IMR-90 (cell line): ENCODE results near the gene KLK6. TPM values are rescaled to one million over a fixed set of nuclear protein-coding genes. Genes with fewer than 3 reads are reported as not detected.

Experiments used
- ATAC-seq: fragments of 200-7000 bp; cut with Tn5 transposase; 2 replicates; pipeline ENCODE4 v1.9.1; 2020; ENCODE audit warnings: low read depth, mild to moderate bottlenecking, moderate library complexity
- BruUV-seq: library from RNA; stranded (reverse); fragments of 400-500 nt; replicated peaks from 2 replicates; lab custom pipeline; 2021; lab: Mats Ljungman, UMichigan
- CTCF ChIA-PET: fragments of 300-600 bp; formaldehyde crosslinking; extraction: SDS; loops from one replicate; lab custom pipeline; 2021; ENCODE audit warnings: antibody characterized with exemption; lab: Yijun Ruan, JAX
- POLR2A ChIA-PET: fragments of 300-600 bp; sonication (Branson Sonifier 250); formaldehyde crosslinking; loops from one replicate; lab custom pipeline; 2022; ENCODE audit warnings: antibody characterized with exemption; ENCODE audit not compliant: unreplicated experiment; lab: Charles Lee
- DNase-seq: peaks from one replicate; pipeline ENCODE4 v3.0.0; 2013
- H2AFZ ChIP-seq: replicated peaks from 2 replicates; pipeline ENCODE3; 2013; ENCODE audit warnings: low read length, mild to moderate bottlenecking; ENCODE audit not compliant: poor library complexity
- H2AK5ac ChIP-seq: 2 replicates; pipeline ENCODE4 v1.6.1; 2013; ENCODE audit warnings: low read depth, low read length, inconsistent platforms
- H2AK9ac ChIP-seq: replicated peaks from 2 replicates; pipeline ENCODE3; 2013; ENCODE audit warnings: mild to moderate bottlenecking, low read depth, low read length, moderate library complexity; ENCODE audit not compliant: poor library complexity
- H2BK120ac ChIP-seq: 2 replicates; pipeline ENCODE4 v1.6.1; 2013; ENCODE audit warnings: low read depth, low read length, inconsistent platforms
- H2BK15ac ChIP-seq: 3 replicates; pipeline ENCODE4 v1.6.1; 2013; ENCODE audit warnings: low read depth, low read length, inconsistent platforms
- H2BK20ac ChIP-seq: 2 replicates; pipeline ENCODE4 v1.6.1; 2013; ENCODE audit warnings: low read depth, mild to moderate bottlenecking, inconsistent platforms, low read length, moderate library complexity
- H2BK5ac ChIP-seq: 2 replicates; pipeline ENCODE4 v1.6.1; 2013; ENCODE audit warnings: mild to moderate bottlenecking, low read depth, low read length, inconsistent platforms; ENCODE audit not compliant: poor library complexity, severe bottlenecking
- H3K14ac ChIP-seq: replicated peaks from 2 replicates; pipeline ENCODE4 v1.6.1; 2013; ENCODE audit warnings: low read depth, low read length, inconsistent platforms
- H3K18ac ChIP-seq: 2 replicates; pipeline ENCODE4 v1.6.1; 2013; ENCODE audit warnings: low read depth, low read length, control low read depth
- H3K23ac ChIP-seq: 2 replicates; pipeline ENCODE4 v1.6.1; 2013; ENCODE audit warnings: low read depth, low read length, inconsistent platforms
- H3K27ac ChIP-seq: 2 replicates; pipeline ENCODE4 v1.5.1; 2013; ENCODE audit warnings: mild to moderate bottlenecking, control low read depth, low read length; ENCODE audit not compliant: insufficient read depth
- H3K27me3 ChIP-seq: 2 replicates; pipeline ENCODE4 v1.6.1; 2013; ENCODE audit warnings: low read length; ENCODE audit not compliant: control insufficient read depth, insufficient read depth
- H3K36me3 ChIP-seq: 2 replicates; pipeline ENCODE4 v1.6.1; 2013; ENCODE audit warnings: low read length, mixed read lengths; ENCODE audit not compliant: control insufficient read depth, insufficient read depth
- H3K4ac ChIP-seq: 2 replicates; pipeline ENCODE4 v1.6.1; 2013; ENCODE audit warnings: low read depth, low read length, inconsistent platforms
- H3K4me1 ChIP-seq: 2 replicates; pipeline ENCODE4 v1.6.1; 2013; ENCODE audit warnings: low read length, mixed read lengths; ENCODE audit not compliant: control insufficient read depth, insufficient read depth
- H3K4me2 ChIP-seq: 2 replicates; pipeline ENCODE4 v1.6.1; 2013; ENCODE audit warnings: low read depth, mild to moderate bottlenecking, control low read depth, low read length, moderate library complexity
- H3K4me3 ChIP-seq: 2 replicates; pipeline ENCODE4 v1.5.1; 2013; ENCODE audit warnings: low read depth, mild to moderate bottlenecking, control low read depth, low read length, moderate library complexity; ENCODE audit not compliant: insufficient read depth
- H3K56ac ChIP-seq: 2 replicates; pipeline ENCODE4 v1.6.1; 2013; ENCODE audit warnings: low read length, inconsistent platforms; ENCODE audit not compliant: insufficient read depth; ENCODE audit errors: extremely low read depth
- H3K79me1 ChIP-seq, 2 experiments: 2 replicates each; pipeline ENCODE4 v1.6.1; 2013; ENCODE audit warnings: low read length in 2 of 2, inconsistent platforms in 1 of 2, low read depth in 1 of 2
- H3K9ac ChIP-seq: 2 replicates; pipeline ENCODE4 v1.6.1; 2013; ENCODE audit warnings: low read depth, low read length, control low read depth
- H3K9me1 ChIP-seq: 2 replicates; pipeline ENCODE4 v1.6.1; 2013; ENCODE audit warnings: low read length, inconsistent platforms; ENCODE audit not compliant: insufficient read depth
- H3K9me3 ChIP-seq: 2 replicates; pipeline ENCODE4 v1.6.1; 2013; ENCODE audit warnings: low read length; ENCODE audit not compliant: control insufficient read depth, insufficient read depth
- H4K20me1 ChIP-seq: 2 replicates; pipeline ENCODE4 v1.6.1; 2013; ENCODE audit warnings: low read length, inconsistent platforms; ENCODE audit not compliant: insufficient read depth
- H4K5ac ChIP-seq: 2 replicates; pipeline ENCODE4 v1.6.1; 2013; ENCODE audit warnings: mild to moderate bottlenecking, low read depth, low read length, control low read depth
- H4K8ac ChIP-seq, 2 experiments: 2 replicates each; pipeline ENCODE4 v1.6.1; 2013; ENCODE audit warnings: low read depth in 2 of 2, low read length in 2 of 2, control low read depth in 1 of 2, inconsistent platforms in 1 of 2
- H4K91ac ChIP-seq: 2 replicates; pipeline ENCODE4 v1.6.1; 2013; ENCODE audit warnings: low read depth, low read length, inconsistent platforms; ENCODE audit not compliant: insufficient read depth
- CEBPB ChIP-seq: IDR thresholded peaks from 2 replicates; pipeline ENCODE4 v1.6.1; 2012; ENCODE audit warnings: low read depth, low read length, improper control_type of control experiment
- SMC3 ChIP-seq: fragments of 150-350 bp; IDR thresholded peaks from 2 replicates; pipeline ENCODE4 v1.6.1; 2016; ENCODE audit warnings: low read depth, mild to moderate bottlenecking, antibody characterized with exemption, low read length, moderate library complexity
- WGBS, 2 experiments: methylation state at CpG; one replicate each; pipeline versions ENCODE4 v1.1.5 to v1.1.7; 2013; ENCODE audit warnings: missing lambda C conversion rate in 2 of 2; ENCODE audit not compliant: insufficient read length in 1 of 2; ENCODE audit errors: extremely low coverage in 2 of 2; 5-methylcytosine and 5-hydroxymethylcytosine counted together
- dilution Hi-C: fragments of 300-500 bp; cut with HindIII; formaldehyde crosslinking; loops from one replicate; pipeline ENCODE4 v1.14.3; 2018; ENCODE audit warnings: low sequenced_read_pairs; ENCODE audit not compliant: unreplicated experiment
- in situ Hi-C: fragments of 300-500 bp; cut with MboI; formaldehyde crosslinking; loops from 3 replicates; pipeline ENCODE4 v1.14.3; 2019; ENCODE audit warnings: low sequenced_read_pairs, inconsistent platforms, mixed read lengths
- intact Hi-C: fragments of 100-400 bp; cut with micrococcal nuclease; formaldehyde crosslinking; loops from 2 replicates; pipeline ENCODE4 v1.10.0; 2022
- polyA plus RNA-seq, 3 experiments: library from polyadenylated mRNA; depleted of rRNA; stranded (reverse); fragments of >200 nt; gene quantifications; 2 replicates each; pipeline ENCODE4 v1.2.3, GENCODE V29; 2012; ENCODE audit warnings: low replicate concordance in 1 of 3
- total RNA-seq: library from RNA; depleted of rRNA; stranded (reverse); fragments of >200 nt; gene quantifications from 2 replicates; pipeline ENCODE4 v1.2.3, GENCODE V29; 2012

The KLK6 gene
- total and polyA plus RNA-seq, 2 of the 4 experiments (the other 2 are of a cell fraction) = not detected

DNA sequence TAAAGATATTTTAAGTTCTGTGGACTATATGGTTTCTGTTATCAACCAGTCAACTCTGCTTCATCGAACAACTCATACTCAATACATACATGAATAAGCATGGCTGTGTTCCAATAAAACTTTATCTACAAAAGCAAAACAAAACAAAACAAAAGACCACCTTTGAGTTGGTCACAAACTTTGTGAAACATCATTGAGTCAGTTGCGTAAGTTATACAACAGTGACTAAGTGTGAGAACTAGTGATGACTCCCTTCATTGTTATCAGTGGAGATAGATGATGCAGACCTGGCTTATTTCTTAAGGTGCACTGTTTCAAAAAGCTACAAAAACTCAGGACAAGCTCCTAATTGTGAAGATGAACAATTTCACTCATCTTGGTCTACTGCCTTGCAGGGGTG is 43.7 kb downstream of the KLK6 start:
- no peak overlapping the region for H3K27ac ChIP-seq
- H3K14ac ChIP-seq = no peak overlapping the region
- no peak overlapping the region for H2AFZ ChIP-seq
- ChIA-PET POLR2A (no interaction called here), CTCF (no interaction called here)
- H3K9me3 ChIP-seq = no peaks in the 10 kb centered on the region
- no peak for ATAC-seq
- no peaks in the 10 kb centered on the region for H3K4me1 ChIP-seq
- H3K4me3 ChIP-seq = no peak overlapping the region
- H2BK120ac ChIP-seq = no peak overlapping the region
- intact Hi-C loops (loop anchor here (10.0 kb wide), 1 partner anchor 121 kb away; no protein-coding TSS in a partner anchor), dilution Hi-C loops (no loop called here), in situ Hi-C loops (loop anchor here (10.0 kb wide), 1 partner anchor 561 kb away; the partner anchor contains the start of gene NAPSA)
- H4K8ac ChIP-seq = no peak overlapping the region
- H4K91ac ChIP-seq = no peak overlapping the region
- H2BK20ac ChIP-seq = no peak overlapping the region
- H2BK5ac ChIP-seq = no peak overlapping the region
- H3K79me1 ChIP-seq = no peaks in the 10 kb centered on the region
- no peak overlapping the region for H2AK5ac ChIP-seq
- H3K36me3 ChIP-seq = no peaks in the 10 kb centered on the region
- no peaks in the 10 kb centered on the region for H3K9me1 ChIP-seq
- H2AK9ac ChIP-seq = no peak overlapping the region
- no peak for DNase-seq
- H2BK15ac ChIP-seq = no peak overlapping the region
- H3K23ac ChIP-seq = no peak overlapping the region
- no peak overlapping the region for H3K9ac ChIP-seq
- TF ChIP-seq SMC3 = no peak
- TF ChIP-seq CEBPB = peak; percentile 75
- no CpG with 5 or more reads among the region's 2 CpGs for WGBS, 2 experiments
- no peaks in the 10 kb centered on the region for H3K27me3 ChIP-seq
- BruUV-seq = no TSS peak
- no peak overlapping the region for H3K4me2 ChIP-seq
- H3K56ac ChIP-seq = no peak overlapping the region
- no peak overlapping the region for H3K4ac ChIP-seq
- no peak overlapping the region for H3K18ac ChIP-seq
- no peak overlapping the region for H4K5ac ChIP-seq
- H4K20me1 ChIP-seq = no peaks in the 10 kb centered on the region
